Breast epithelium (tissue), 3 donors: ENCODE data around the gene NTNG1.

Experiments used
- CTCF ChIP-seq, 3 donors: fragments of 450-650 bp; IDR thresholded peaks; one replicate each; pipeline ENCODE4 v1.5.1; 2016 to 2017; ENCODE audit warnings: antibody characterized with exemption in 3 of 3, mild to moderate bottlenecking in 3 of 3, moderate library complexity in 3 of 3
- POLR2A ChIP-seq: fragments of 450-650 bp; IDR thresholded peaks from one replicate; pipeline ENCODE4 v1.6.1; 2016; ENCODE audit warnings: antibody characterized with exemption, mild to moderate bottlenecking, moderate library complexity
- POLR2AphosphoS5 ChIP-seq, 3 donors: sonication (generic); formaldehyde crosslinking; IDR thresholded peaks; one replicate each; pipeline ENCODE4 v1.6.1; 2017; ENCODE audit warnings: antibody characterized with exemption in 3 of 3

- TF ChIP-seq CTCF (IDR thresholded peaks at IDR 0.05) (no peak), POLR2A (no peak), POLR2AphosphoS5 (IDR thresholded peaks at IDR 0.05) (no peak)
Measured at GRCh38 chr1:107297681-107298080, 156.8 kb downstream of the NTNG1 start.
